ENCODE results near the gene AK6.

DNA sequence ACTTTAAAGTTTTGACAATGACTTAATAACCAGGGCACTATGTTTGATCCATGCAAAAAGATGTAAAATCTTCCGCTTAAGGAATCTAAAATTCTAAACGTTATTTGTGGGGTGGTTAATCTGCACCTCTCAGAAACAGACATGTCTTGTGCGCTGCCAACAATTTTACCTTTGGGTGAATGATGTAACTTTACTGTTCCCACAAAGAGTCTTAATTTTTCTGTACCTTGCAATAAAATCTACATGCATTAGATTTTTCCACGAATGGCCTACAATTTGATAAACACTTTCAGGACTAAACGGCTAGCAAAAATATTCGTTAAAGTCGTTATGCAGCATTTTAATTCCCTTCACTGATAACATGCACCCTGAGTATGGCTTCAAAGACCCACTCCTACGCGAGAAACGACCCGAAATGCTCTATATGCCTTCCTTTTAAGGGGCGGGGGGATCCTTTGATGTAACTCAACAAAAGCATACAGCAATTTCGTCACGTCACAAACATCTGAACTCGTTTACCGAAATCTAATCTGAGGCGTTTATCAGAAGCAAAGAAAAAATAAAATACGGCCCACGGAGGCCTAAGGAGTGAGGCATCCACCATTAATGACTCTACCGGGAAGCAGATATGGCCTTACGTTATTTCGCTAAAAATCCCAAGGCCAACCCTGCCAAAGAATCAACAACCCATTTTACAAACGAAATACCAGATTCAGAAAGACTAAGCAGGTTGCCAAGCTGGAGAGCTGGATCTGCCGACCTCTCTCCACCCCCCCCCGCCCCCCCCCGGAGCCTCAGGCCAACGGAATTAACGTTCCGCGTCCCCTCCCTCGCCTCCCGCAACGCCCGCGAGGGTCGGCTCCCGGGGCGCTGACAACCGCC, 621 bp downstream of the AK6 start:
- TF ChIP-seq, protein P1, sequence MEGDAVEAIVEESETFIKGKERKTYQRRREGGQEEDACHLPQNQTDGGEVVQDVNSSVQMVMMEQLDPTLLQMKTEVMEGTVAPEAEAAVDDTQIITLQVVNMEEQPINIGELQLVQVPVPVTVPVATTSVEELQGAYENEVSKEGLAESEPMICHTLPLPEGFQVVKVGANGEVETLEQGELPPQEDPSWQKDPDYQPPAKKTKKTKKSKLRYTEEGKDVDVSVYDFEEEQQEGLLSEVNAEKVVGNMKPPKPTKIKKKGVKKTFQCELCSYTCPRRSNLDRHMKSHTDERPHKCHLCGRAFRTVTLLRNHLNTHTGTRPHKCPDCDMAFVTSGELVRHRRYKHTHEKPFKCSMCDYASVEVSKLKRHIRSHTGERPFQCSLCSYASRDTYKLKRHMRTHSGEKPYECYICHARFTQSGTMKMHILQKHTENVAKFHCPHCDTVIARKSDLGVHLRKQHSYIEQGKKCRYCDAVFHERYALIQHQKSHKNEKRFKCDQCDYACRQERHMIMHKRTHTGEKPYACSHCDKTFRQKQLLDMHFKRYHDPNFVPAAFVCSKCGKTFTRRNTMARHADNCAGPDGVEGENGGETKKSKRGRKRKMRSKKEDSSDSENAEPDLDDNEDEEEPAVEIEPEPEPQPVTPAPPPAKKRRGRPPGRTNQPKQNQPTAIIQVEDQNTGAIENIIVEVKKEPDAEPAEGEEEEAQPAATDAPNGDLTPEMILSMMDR (IDR thresholded peaks at IDR 0.05; ENCODE audit: low read depth, low read length) = no peak
- no peak for TF ChIP-seq POLR2A (IDR thresholded peaks at IDR 0.05; ENCODE audit: extremely low read depth, insufficient read length)

Data from NB4 (cell line).